ENCODE data around the gene PSENEN. TPM values are rescaled to one million over a fixed set of nuclear protein-coding genes. Genes with fewer than 3 reads are reported as not detected.

Gene PSENEN
- polyA plus RNA-seq, 1 donor (not counting 4 experiments of a cell fraction or from before 2014, with no cell fraction given), result 36.2 TPM

- Histone ChIP-seq H3K36me3 (ENCODE audit: control insufficient read depth in 2 of 2, extremely low read depth in 1 of 2, insufficient read depth in 2 of 2, low read length in 2 of 2) (peaks cover 66 to 75% of the 10 kb centered on the region in 2 experiments), H3K79me2 (ENCODE audit: control insufficient read depth, insufficient read depth, low read length) (peaks cover 2% of the 10 kb centered on the region), H3K27me3 (ENCODE audit: control insufficient read depth, extremely low read depth, insufficient read depth, low read length) (no peaks in the 10 kb centered on the region), H3K27ac (ENCODE audit: control insufficient read depth, insufficient read depth, low read length) (no peak overlapping the region), H3K4me3 (ENCODE audit: control insufficient read depth in 2 of 3, extremely low read depth in 1 of 3, insufficient read depth in 2 of 3, low read depth in 1 of 3, low read length in 3 of 3) (no peak overlapping the region), H3K9me3 (ENCODE audit: control insufficient read depth, low read depth, low read length) (no peaks in the 10 kb centered on the region), H4K20me1 (ENCODE audit: control insufficient read depth, extremely low read depth, insufficient read depth, low read length) (peaks cover 6% of the 10 kb centered on the region), H3K9ac (ENCODE audit: control insufficient read depth, extremely low read depth, insufficient read depth, low read length) (no peak overlapping the region), H3K4me1 (ENCODE audit: control insufficient read depth, extremely low read depth, insufficient read depth, low read length) (no peaks in the 10 kb centered on the region), H3K4me2 (ENCODE audit: control insufficient read depth, extremely low read depth, insufficient read depth, low read depth, low read length) (no peak overlapping the region), H2AFZ (ENCODE audit: control insufficient read depth, low read length) (no peak overlapping the region), H3K9me1 (ENCODE audit: control insufficient read depth, extremely low read depth, insufficient read depth, low read length) (no peaks in the 10 kb centered on the region)
- TF ChIP-seq CTCF (optimal IDR thresholded peaks at IDR 0.05 in 1 of 3, IDR thresholded peaks at IDR 0.05 in 1 of 3, conservative IDR thresholded peaks at IDR 0.05 in 1 of 3; ENCODE audit: extremely low read depth in 1 of 3, insufficient read depth in 2 of 3, low read length in 3 of 3), result no peak
- TF ChIP-seq EZH2 (IDR thresholded peaks at IDR 0.05; ENCODE audit: low read length), result no peak
- dilution Hi-C loops (cut with MboI; ENCODE audit: extremely low pct_ligation_motif_present, low sequenced_read_pairs), result no loop called here
- no peak for FAIRE-seq
- DNase-seq (ENCODE audit: low read depth, low spot score), result no peak
Observed at GRCh38 chr19:35733180-35734125, 12.0 kb upstream of the PSENEN start.

- FAIRE-seq (no peak), DNase-seq (ENCODE audit: low read depth, low spot score) (no peak)
- no peaks in the 10 kb centered on the region for H3K4me1 ChIP-seq (ENCODE audit: control insufficient read depth, extremely low read depth, insufficient read depth, low read length)
- H3K4me2 ChIP-seq (ENCODE audit: control insufficient read depth, extremely low read depth, insufficient read depth, low read depth, low read length), result no peak overlapping the region
- H3K9me1 ChIP-seq (ENCODE audit: control insufficient read depth, extremely low read depth, insufficient read depth, low read length), result no peaks in the 10 kb centered on the region
- H3K9me3 ChIP-seq (ENCODE audit: control insufficient read depth, low read depth, low read length), result no peaks in the 10 kb centered on the region
- no peak overlapping the region for H3K4me3 ChIP-seq (ENCODE audit: control insufficient read depth in 2 of 3, extremely low read depth in 1 of 3, insufficient read depth in 2 of 3, low read depth in 1 of 3, low read length in 3 of 3)
- dilution Hi-C loops (cut with MboI; ENCODE audit: extremely low pct_ligation_motif_present, low sequenced_read_pairs), result no loop called here
- H3K27ac ChIP-seq (ENCODE audit: control insufficient read depth, insufficient read depth, low read length), result no peak overlapping the region
- no peak for TF ChIP-seq EZH2 (IDR thresholded peaks at IDR 0.05; ENCODE audit: low read length)
- TF ChIP-seq CTCF (optimal IDR thresholded peaks at IDR 0.05 in 1 of 3, IDR thresholded peaks at IDR 0.05 in 1 of 3, conservative IDR thresholded peaks at IDR 0.05 in 1 of 3; ENCODE audit: extremely low read depth in 1 of 3, insufficient read depth in 2 of 3, low read length in 3 of 3), result no peak
- peaks cover 61 to 71% of the 10 kb centered on the region in 2 experiments for H3K36me3 ChIP-seq (ENCODE audit: control insufficient read depth in 2 of 2, extremely low read depth in 1 of 2, insufficient read depth in 2 of 2, low read length in 2 of 2)
- H2AFZ ChIP-seq (ENCODE audit: control insufficient read depth, low read length), result no peak overlapping the region
- peaks cover 2% of the 10 kb centered on the region for H3K79me2 ChIP-seq (ENCODE audit: control insufficient read depth, insufficient read depth, low read length)
- peaks cover 6% of the 10 kb centered on the region for H4K20me1 ChIP-seq (ENCODE audit: control insufficient read depth, extremely low read depth, insufficient read depth, low read length)
- no peak overlapping the region for H3K9ac ChIP-seq (ENCODE audit: control insufficient read depth, extremely low read depth, insufficient read depth, low read length)
- no peaks in the 10 kb centered on the region for H3K27me3 ChIP-seq (ENCODE audit: control insufficient read depth, extremely low read depth, insufficient read depth, low read length)
Observed at GRCh38 chr19:35734273-35734672, 11.2 kb upstream of the PSENEN start.

All from keratinocyte (primary cell).